ENCODE measurements around the gene SLC6A19. TPM values are rescaled to one million over a fixed set of nuclear protein-coding genes. Genes with fewer than 3 reads are reported as not detected.

SLC6A19 gene
- total RNA-seq, 4 donors from 2014 or later = 2.5 to 106 (median 69.5) TPM; not detected in 1

- H3K27ac ChIP-seq = no peak overlapping the region
- intact Hi-C loops (cut with DNase I; ENCODE audit: low total_unique reads) = no loop called here
- no peak for DNase-seq
Measured at GRCh38 chr5:1224631-1225030, 23.2 kb downstream of the SLC6A19 start.

GRCh38 chr5:1225081-1225480 lies 23.7 kb downstream of the SLC6A19 start, which contains the start of gene SLC6A18:
TSS of gene SLC6A18 (plus strand) at chr5:1225381. CDS start at chr5:1225478, 97 bp downstream.
- H3K4me1 ChIP-seq = peaks cover 0 to 4% (median 0%) of the 10 kb centered on the region in 4 donors
- H3K27ac ChIP-seq = no peak within 1 kb of the TSS
- DNase-seq = no peak
- peaks cover 31% of the 10 kb centered on the region for H3K27me3 ChIP-seq
- H3K36me3 ChIP-seq = no peaks in the 10 kb centered on the region
- 80 to 81% methylated on average over 6 to 11 of the region's 11 CpGs for WGBS, 2 donors (ENCODE audit: low coverage in 1 of 2)
- in situ Hi-C loops (cut with MboI; ENCODE audit: low pct_ligation_motif_present in 1 of 4, low pct_unique_long_range_greater_than_20kb in 1 of 4, low sequenced_read_pairs in 3 of 4) (no loop called here), intact Hi-C loops (cut with DNase I; ENCODE audit: low total_unique reads) (no loop called here)
- TF ChIP-seq POLR2A (IDR thresholded peaks at IDR 0.05) (no peak), POLR2AphosphoS5 (IDR thresholded peaks at IDR 0.05) (no peak), EP300 (IDR thresholded peaks at IDR 0.05; ENCODE audit: low read depth) (no peak), CTCF (IDR thresholded peaks at IDR 0.05) (no peak)
- H3K4me3 ChIP-seq = no peak within 1 kb of the TSS
- H3K9me3 ChIP-seq = no peaks in the 10 kb centered on the region

More at GRCh38 chr5:1224631-1225030, 23.2 kb downstream of the SLC6A19 start:
- no peak for TF ChIP-seq EP300 (IDR thresholded peaks at IDR 0.05; ENCODE audit: low read depth)
- no peaks in the 10 kb centered on the region for H3K36me3 ChIP-seq
- H3K9me3 ChIP-seq = no peaks in the 10 kb centered on the region
- H3K4me1 ChIP-seq = peaks cover 0 to 4% (median 0%) of the 10 kb centered on the region in 4 donors
- peaks cover 27% of the 10 kb centered on the region for H3K27me3 ChIP-seq
- in situ Hi-C loops (cut with MboI; ENCODE audit: low pct_ligation_motif_present in 1 of 4, low pct_unique_long_range_greater_than_20kb in 1 of 4, low sequenced_read_pairs in 3 of 4) = no loop called here
- H3K4me3 ChIP-seq = no peak overlapping the region
- 90% methylated on average over 15 of the region's 15 CpGs; no CpG with 5 or more reads in 1 of the 2 donors for WGBS, 2 donors (ENCODE audit: low coverage in 1 of 2)

- Histone ChIP-seq H3K9me3 (no peaks in the 10 kb centered on the region), H3K4me1 (peaks cover 0 to 4% (median 0%) of the 10 kb centered on the region in 4 donors), H3K27me3 (peaks cover 43% of the 10 kb centered on the region), H3K27ac (no peak overlapping the region), H3K4me3 (no peak overlapping the region), H3K36me3 (no peaks in the 10 kb centered on the region)
- intact Hi-C loops (cut with DNase I; ENCODE audit: low total_unique reads) = no loop called here
- TF ChIP-seq EP300 (IDR thresholded peaks at IDR 0.05; ENCODE audit: low read depth) (no peak), CTCF (IDR thresholded peaks at IDR 0.05) (no peak), POLR2AphosphoS5 (IDR thresholded peaks at IDR 0.05) (no peak), POLR2A (IDR thresholded peaks at IDR 0.05) (no peak)
- in situ Hi-C loops (cut with MboI; ENCODE audit: low pct_ligation_motif_present in 1 of 4, low pct_unique_long_range_greater_than_20kb in 1 of 4, low sequenced_read_pairs in 3 of 4) = no loop called here
- no peak for DNase-seq
- WGBS, 2 donors (ENCODE audit: low coverage in 1 of 2) = 75 to 83% methylated on average over 3 to 12 of the region's 12 CpGs
Measured at GRCh38 chr5:1226231-1226630, 24.8 kb downstream of the SLC6A19 start.

GRCh38 chr5:1226839-1227581 lies 25.6 kb downstream of the SLC6A19 start:
- Histone ChIP-seq H3K4me3 (no peak overlapping the region), H3K36me3 (no peaks in the 10 kb centered on the region), H3K9me3 (no peaks in the 10 kb centered on the region), H3K4me1 (peaks cover 0 to 4% (median 0%) of the 10 kb centered on the region in 4 donors), H3K27ac (no peak overlapping the region), H3K27me3 (peaks cover 49% of the 10 kb centered on the region)
- no peak for TF ChIP-seq CTCF (IDR thresholded peaks at IDR 0.05)
- no peak for TF ChIP-seq POLR2AphosphoS5 (IDR thresholded peaks at IDR 0.05)
- no peak for TF ChIP-seq EP300 (IDR thresholded peaks at IDR 0.05; ENCODE audit: low read depth)
- TF ChIP-seq POLR2A (IDR thresholded peaks at IDR 0.05) = no peak
- 85 to 86% methylated on average over 13 to 50 of the region's 50 CpGs for WGBS, 2 donors (ENCODE audit: low coverage in 1 of 2)
- in situ Hi-C loops (cut with MboI; ENCODE audit: low pct_ligation_motif_present in 1 of 4, low pct_unique_long_range_greater_than_20kb in 1 of 4, low sequenced_read_pairs in 3 of 4) = no loop called here
- no peak for DNase-seq
- intact Hi-C loops (cut with DNase I; ENCODE audit: low total_unique reads) = no loop called here
